SU-DHL-6 (cell line): ENCODE measurements around the gene MSH6.

Source experiments
- EZH2phosphoT487 ChIP-seq: fragments of 200-600 bp; sonication (generic), shearing (Covaris generic); conservative IDR thresholded peaks from 2 replicates; pipeline ENCODE4 v1.6.1; 2018; ENCODE audit warnings: mild to moderate bottlenecking, antibody characterized with exemption, low read length, moderate library complexity, mixed read lengths
- TF ChIP-seq, protein P1 (sequence below): fragments of 200-600 bp; sonication (generic); IDR thresholded peaks from one replicate; pipeline ENCODE4 v1.5.1; 2017; ENCODE audit warnings: antibody characterized with exemption, mild to moderate bottlenecking, low read length, moderate library complexity; ENCODE audit not compliant: insufficient read depth, poor library complexity, severe bottlenecking

DNA sequence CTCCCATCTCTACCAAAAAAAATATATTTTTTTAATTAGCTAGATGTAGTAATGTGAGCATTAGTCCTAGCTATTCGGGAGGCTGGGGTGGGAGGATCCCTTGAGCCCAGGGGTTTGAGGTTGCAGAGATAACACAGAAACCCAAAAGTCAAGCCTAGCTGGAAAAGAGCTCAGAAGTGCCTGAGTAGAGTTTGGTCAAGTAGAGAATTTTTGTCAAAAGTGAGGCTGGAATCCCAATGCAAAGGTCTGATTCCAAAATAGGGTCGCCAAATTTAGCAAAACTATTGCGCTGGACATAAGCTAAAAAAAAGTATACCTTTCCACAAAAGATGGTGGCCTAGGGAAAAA is 15.5 kb upstream of the MSH6 start:
- TF ChIP-seq, protein P1, sequence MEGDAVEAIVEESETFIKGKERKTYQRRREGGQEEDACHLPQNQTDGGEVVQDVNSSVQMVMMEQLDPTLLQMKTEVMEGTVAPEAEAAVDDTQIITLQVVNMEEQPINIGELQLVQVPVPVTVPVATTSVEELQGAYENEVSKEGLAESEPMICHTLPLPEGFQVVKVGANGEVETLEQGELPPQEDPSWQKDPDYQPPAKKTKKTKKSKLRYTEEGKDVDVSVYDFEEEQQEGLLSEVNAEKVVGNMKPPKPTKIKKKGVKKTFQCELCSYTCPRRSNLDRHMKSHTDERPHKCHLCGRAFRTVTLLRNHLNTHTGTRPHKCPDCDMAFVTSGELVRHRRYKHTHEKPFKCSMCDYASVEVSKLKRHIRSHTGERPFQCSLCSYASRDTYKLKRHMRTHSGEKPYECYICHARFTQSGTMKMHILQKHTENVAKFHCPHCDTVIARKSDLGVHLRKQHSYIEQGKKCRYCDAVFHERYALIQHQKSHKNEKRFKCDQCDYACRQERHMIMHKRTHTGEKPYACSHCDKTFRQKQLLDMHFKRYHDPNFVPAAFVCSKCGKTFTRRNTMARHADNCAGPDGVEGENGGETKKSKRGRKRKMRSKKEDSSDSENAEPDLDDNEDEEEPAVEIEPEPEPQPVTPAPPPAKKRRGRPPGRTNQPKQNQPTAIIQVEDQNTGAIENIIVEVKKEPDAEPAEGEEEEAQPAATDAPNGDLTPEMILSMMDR, result no peak
- TF ChIP-seq EZH2phosphoT487, result no peak
